Activated naive CD4-positive, alpha-beta T cell treated with anti-CD3 and anti-CD28 coated beads, Interleukin-2, amount 10 ng/mL, durations not matched to agents 7 days and 5 days (primary cell): ENCODE results near the gene COG5.

Experiments
- CTCF ChIA-PET: fragments of 350-600 bp; sonication (Branson Sonifier 250); formaldehyde crosslinking; loops from one replicate; lab custom pipeline; 2021; ENCODE audit warnings: antibody characterized with exemption; lab: Charles Lee
- DNase-seq: peaks from one replicate; pipeline ENCODE4 v3.0.0-alpha.2; 2020
- H3K27ac Mint-ChIP-seq: one replicate; pipeline ENCODE4 v1.8.0; 2021; ENCODE audit warnings: mild to moderate bottlenecking, moderate library complexity, mixed read lengths
- H3K27me3 Mint-ChIP-seq: one replicate; pipeline ENCODE4 v1.8.0; 2021; ENCODE audit warnings: mild to moderate bottlenecking, mixed read lengths
- H3K36me3 Mint-ChIP-seq: one replicate; pipeline ENCODE4 v1.8.0; 2021; ENCODE audit warnings: mixed read lengths
- H3K4me1 Mint-ChIP-seq: one replicate; pipeline ENCODE4 v1.8.0; 2021; ENCODE audit warnings: mixed read lengths
- H3K4me3 Mint-ChIP-seq: one replicate; pipeline ENCODE4 v1.8.0; 2021; ENCODE audit warnings: mild to moderate bottlenecking, moderate library complexity, mixed read lengths
- H3K9me3 Mint-ChIP-seq: one replicate; pipeline ENCODE4 v1.8.0; 2021; ENCODE audit warnings: mixed read lengths

The COG5 gene

GRCh38 chr7:107321611-107322010 lies 242.1 kb downstream of the COG5 start:
- Mint-ChIP-seq H3K27me3 (no peaks in the 10 kb centered on the region), H3K36me3 (peaks cover 5% of the 10 kb centered on the region), H3K27ac (no peak overlapping the region), H3K9me3 (no peaks in the 10 kb centered on the region), H3K4me3 (no peak overlapping the region), H3K4me1 (no peaks in the 10 kb centered on the region)
- CTCF ChIA-PET = no interaction called here
- DNase-seq = no peak

DNA sequence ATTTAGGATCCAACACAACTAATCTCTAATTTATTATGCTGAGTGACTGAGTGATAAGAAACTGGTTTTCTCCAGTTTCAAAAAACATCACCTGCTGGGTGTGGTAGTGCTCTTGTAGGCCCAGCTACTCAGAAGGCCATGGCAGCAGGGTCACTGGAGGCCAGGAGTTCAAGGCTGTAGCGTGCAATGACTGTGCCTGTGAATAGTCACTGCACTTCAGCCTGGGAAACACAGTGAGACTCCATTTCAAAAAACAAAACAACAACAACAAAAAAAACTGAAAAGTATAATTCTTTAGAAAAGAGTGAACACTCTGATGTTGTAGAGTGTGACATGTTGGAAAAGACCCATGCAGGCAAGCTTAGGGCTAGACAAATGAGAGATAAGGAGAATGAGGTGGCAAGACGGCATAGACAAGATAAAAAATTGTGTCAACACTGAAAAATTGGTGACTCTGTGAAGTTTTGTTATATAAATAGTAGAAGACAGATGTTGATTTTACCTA lies 243.9 kb downstream of the COG5 start:
- no peaks in the 10 kb centered on the region for H3K4me1 Mint-ChIP-seq
- H3K4me3 Mint-ChIP-seq = no peak overlapping the region
- CTCF ChIA-PET = no interaction called here
- H3K36me3 Mint-ChIP-seq = peaks cover 5% of the 10 kb centered on the region
- no peaks in the 10 kb centered on the region for H3K9me3 Mint-ChIP-seq
- H3K27ac Mint-ChIP-seq = no peak overlapping the region
- DNase-seq = no peak
- no peaks in the 10 kb centered on the region for H3K27me3 Mint-ChIP-seq

DNA sequence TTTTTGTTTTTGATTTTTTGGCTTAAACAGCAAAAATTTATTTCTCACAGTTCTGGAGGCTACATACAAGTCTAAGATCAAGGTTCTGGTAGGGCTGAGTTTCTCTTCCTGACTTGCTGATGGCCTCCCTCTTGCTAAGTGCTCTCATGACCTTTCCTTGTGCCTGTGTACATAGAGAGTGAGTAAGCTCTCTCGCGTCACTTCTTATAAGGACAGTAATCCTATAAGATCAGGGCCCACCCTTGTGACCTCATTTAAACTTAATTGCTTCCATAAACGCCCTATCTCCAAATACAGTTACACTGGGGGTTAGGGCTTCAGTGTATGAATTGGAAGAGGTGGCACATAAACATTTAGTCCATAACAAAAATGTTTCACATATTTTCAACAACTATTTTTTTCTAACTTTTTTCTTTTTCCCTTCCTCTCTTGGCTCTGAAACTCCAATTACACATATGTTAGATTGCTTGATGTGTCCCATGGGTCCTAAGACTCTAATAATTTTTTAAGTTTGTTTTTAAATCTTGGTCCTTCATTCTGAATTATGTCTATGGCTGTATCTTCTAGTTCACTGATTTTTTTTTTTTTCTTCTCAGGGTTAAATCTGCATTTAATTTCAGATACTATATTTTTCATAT lies 245.1 kb downstream of the COG5 start:
- H3K4me3 Mint-ChIP-seq = no peak overlapping the region
- DNase-seq = no peak
- H3K27ac Mint-ChIP-seq = no peak overlapping the region
- H3K27me3 Mint-ChIP-seq = no peaks in the 10 kb centered on the region
- H3K36me3 Mint-ChIP-seq = peaks cover 5% of the 10 kb centered on the region
- no peaks in the 10 kb centered on the region for H3K4me1 Mint-ChIP-seq
- no peaks in the 10 kb centered on the region for H3K9me3 Mint-ChIP-seq
- CTCF ChIA-PET = no interaction called here

GRCh38 chr7:107315716-107316220 lies 248.0 kb downstream of the COG5 start:
- H3K27me3 Mint-ChIP-seq = no peaks in the 10 kb centered on the region
- H3K27ac Mint-ChIP-seq = no peak overlapping the region
- H3K4me3 Mint-ChIP-seq = no peak overlapping the region
- CTCF ChIA-PET = no interaction called here
- DNase-seq = no peak
- H3K9me3 Mint-ChIP-seq = no peaks in the 10 kb centered on the region
- H3K36me3 Mint-ChIP-seq = no peaks in the 10 kb centered on the region
- no peaks in the 10 kb centered on the region for H3K4me1 Mint-ChIP-seq

GRCh38 chr7:107313355-107313754 lies 250.4 kb downstream of the COG5 start:
- no peak for DNase-seq
- Mint-ChIP-seq H3K4me1 (no peaks in the 10 kb centered on the region), H3K9me3 (no peaks in the 10 kb centered on the region), H3K27ac (no peak overlapping the region), H3K36me3 (no peaks in the 10 kb centered on the region), H3K4me3 (no peak overlapping the region), H3K27me3 (no peaks in the 10 kb centered on the region)
- CTCF ChIA-PET = no interaction called here

- H3K36me3 Mint-ChIP-seq = no peaks in the 10 kb centered on the region
- CTCF ChIA-PET = interaction anchor here (1.6 kb wide), 1 partner anchor 9 kb away, joined by 4 read pairs; no protein-coding TSS in a partner anchor
- no peaks in the 10 kb centered on the region for H3K27me3 Mint-ChIP-seq
- no peak overlapping the region for H3K4me3 Mint-ChIP-seq
- H3K4me1 Mint-ChIP-seq = no peaks in the 10 kb centered on the region
- H3K27ac Mint-ChIP-seq = no peak overlapping the region
- H3K9me3 Mint-ChIP-seq = no peaks in the 10 kb centered on the region
- no peak for DNase-seq
These were observed 251.3 kb downstream of the COG5 start for GRCh38 chr7:107312418-107312817.

DNA sequence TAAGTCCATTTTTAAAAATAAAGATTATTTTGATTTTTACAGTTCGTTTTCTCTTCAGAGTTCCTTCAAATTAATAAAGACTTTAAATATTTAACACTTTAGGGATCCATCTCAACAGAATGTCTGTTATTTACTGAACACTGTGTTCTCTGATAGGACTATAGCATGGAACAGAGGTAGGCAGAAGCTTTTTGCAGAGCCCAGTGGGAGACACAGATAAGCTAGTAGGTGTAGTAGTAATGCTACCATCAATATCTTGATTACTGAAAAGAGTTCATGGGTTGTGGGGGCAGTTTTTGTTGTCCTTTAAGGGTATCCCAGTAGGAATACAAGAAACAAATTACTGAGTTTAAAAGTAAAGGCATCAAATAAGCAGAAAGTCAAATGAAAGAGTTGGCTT lies 254.4 kb downstream of the COG5 start:
- H3K4me1 Mint-ChIP-seq = no peaks in the 10 kb centered on the region
- CTCF ChIA-PET = no interaction called here
- peaks cover 1% of the 10 kb centered on the region for H3K36me3 Mint-ChIP-seq
- no peaks in the 10 kb centered on the region for H3K9me3 Mint-ChIP-seq
- no peaks in the 10 kb centered on the region for H3K27me3 Mint-ChIP-seq
- H3K27ac Mint-ChIP-seq = no peak overlapping the region
- no peak for DNase-seq
- H3K4me3 Mint-ChIP-seq = no peak overlapping the region

- CTCF ChIA-PET = no interaction called here
- H3K27me3 Mint-ChIP-seq = no peaks in the 10 kb centered on the region
- H3K4me1 Mint-ChIP-seq = no peaks in the 10 kb centered on the region
- H3K9me3 Mint-ChIP-seq = no peaks in the 10 kb centered on the region
- DNase-seq = no peak
- no peak overlapping the region for H3K27ac Mint-ChIP-seq
- H3K4me3 Mint-ChIP-seq = no peak overlapping the region
- H3K36me3 Mint-ChIP-seq = peaks cover 1% of the 10 kb centered on the region
These were observed 259.1 kb downstream of the COG5 start for GRCh38 chr7:107304636-107305035.

- no peaks in the 10 kb centered on the region for H3K27me3 Mint-ChIP-seq
- CTCF ChIA-PET = no interaction called here
- DNase-seq = no peak
- H3K9me3 Mint-ChIP-seq = no peaks in the 10 kb centered on the region
- peaks cover 1% of the 10 kb centered on the region for H3K36me3 Mint-ChIP-seq
- H3K27ac Mint-ChIP-seq = no peak overlapping the region
- no peak overlapping the region for H3K4me3 Mint-ChIP-seq
- no peaks in the 10 kb centered on the region for H3K4me1 Mint-ChIP-seq
These were observed 259.7 kb downstream of the COG5 start for GRCh38 chr7:107304063-107304462.

GRCh38 chr7:107302250-107302847 lies 261.4 kb downstream of the COG5 start:
- Mint-ChIP-seq H3K9me3 (no peaks in the 10 kb centered on the region), H3K4me3 (no peak overlapping the region), H3K27ac (no peak overlapping the region), H3K36me3 (peaks cover 4% of the 10 kb centered on the region), H3K4me1 (no peaks in the 10 kb centered on the region), H3K27me3 (no peaks in the 10 kb centered on the region)
- no peak for DNase-seq
- CTCF ChIA-PET = interaction anchor here (0.9 kb wide), 1 partner anchor 153 kb away, joined by 3 read pairs; no protein-coding TSS in a partner anchor

GRCh38 chr7:107294182-107294581 lies 269.5 kb downstream of the COG5 start:
- DNase-seq = no peak

DNA sequence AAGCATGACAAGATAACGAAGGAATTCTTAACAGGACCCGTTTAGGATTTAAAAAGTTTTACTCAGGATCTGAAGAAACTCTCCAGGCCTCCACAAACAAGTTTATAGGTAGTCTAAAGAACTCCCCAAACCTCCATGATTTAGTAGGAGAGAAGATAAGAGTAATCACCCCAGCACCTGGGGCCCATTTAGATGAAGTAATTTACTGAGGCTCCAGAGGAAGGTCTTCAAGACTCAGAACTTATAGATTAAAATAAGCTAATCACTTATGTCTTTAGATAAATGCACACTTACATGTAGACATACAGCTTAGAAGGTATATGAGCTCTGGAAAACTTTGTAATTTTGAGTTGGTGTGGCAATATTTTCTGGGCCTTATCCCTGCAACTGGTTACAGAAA lies 271.1 kb downstream of the COG5 start:
- Mint-ChIP-seq H3K36me3 (peaks cover 7% of the 10 kb centered on the region), H3K4me1 (no peaks in the 10 kb centered on the region), H3K9me3 (no peaks in the 10 kb centered on the region), H3K4me3 (no peak overlapping the region), H3K27ac (no peak overlapping the region), H3K27me3 (no peaks in the 10 kb centered on the region)
- DNase-seq = no peak
- CTCF ChIA-PET = interaction anchor here (0.6 kb wide), 1 partner anchor 1879 kb away, joined by 3 read pairs; no protein-coding TSS in a partner anchor

More at GRCh38 chr7:107294182-107294581, 269.5 kb downstream of the COG5 start:
- CTCF ChIA-PET = no interaction called here
- Mint-ChIP-seq H3K27me3 (no peaks in the 10 kb centered on the region), H3K4me1 (no peaks in the 10 kb centered on the region), H3K9me3 (no peaks in the 10 kb centered on the region), H3K4me3 (no peak overlapping the region), H3K27ac (no peak overlapping the region), H3K36me3 (peaks cover 8% of the 10 kb centered on the region)

DNA sequence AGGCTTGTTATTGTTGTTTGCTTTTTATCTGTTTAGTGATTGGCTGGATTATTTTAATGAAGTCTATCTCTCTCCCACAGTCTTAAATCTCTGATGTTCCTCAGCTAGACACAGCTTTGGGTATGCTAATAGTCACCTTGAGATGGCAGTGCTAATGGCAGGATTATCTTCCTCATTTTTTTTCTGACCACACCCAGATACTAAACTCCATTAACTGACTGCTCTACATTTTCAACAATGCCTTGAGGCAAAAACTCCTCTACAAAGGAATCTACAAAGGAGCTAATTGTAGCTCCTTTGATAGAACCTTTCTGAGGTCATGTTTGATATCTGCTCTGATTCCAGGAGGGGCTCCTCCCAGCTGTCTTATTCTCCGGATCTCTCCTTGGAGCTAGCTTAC lies 272.3 kb downstream of the COG5 start:
- no peaks in the 10 kb centered on the region for H3K9me3 Mint-ChIP-seq
- no peaks in the 10 kb centered on the region for H3K4me1 Mint-ChIP-seq
- CTCF ChIA-PET = no interaction called here
- H3K4me3 Mint-ChIP-seq = no peak overlapping the region
- no peaks in the 10 kb centered on the region for H3K27me3 Mint-ChIP-seq
- DNase-seq = no peak
- no peak overlapping the region for H3K27ac Mint-ChIP-seq
- peaks cover 5% of the 10 kb centered on the region for H3K36me3 Mint-ChIP-seq

- no peak overlapping the region for H3K4me3 Mint-ChIP-seq
- H3K27me3 Mint-ChIP-seq = no peaks in the 10 kb centered on the region
- DNase-seq = no peak
- no peak overlapping the region for H3K27ac Mint-ChIP-seq
- CTCF ChIA-PET = interaction anchor here (0.7 kb wide), 1 partner anchor 1113 kb away, joined by 3 read pairs; no protein-coding TSS in a partner anchor
- peaks cover 1% of the 10 kb centered on the region for H3K36me3 Mint-ChIP-seq
- H3K9me3 Mint-ChIP-seq = no peaks in the 10 kb centered on the region
- no peaks in the 10 kb centered on the region for H3K4me1 Mint-ChIP-seq
These were observed 276.7 kb downstream of the COG5 start for GRCh38 chr7:107286751-107287621.
